WI38 (cell line): ENCODE measurements around the gene STK33.

ENCODE experiments used
- H3K4me3 ChIP-seq: 2 replicates; pipeline ENCODE4 v1.5.1; 2011; ENCODE audit warnings: low read depth, mild to moderate bottlenecking, control low read depth, low read length
- TF ChIP-seq, protein P1 (sequence below): IDR thresholded peaks from 2 replicates; pipeline ENCODE4 v1.5.1; 2012; ENCODE audit warnings: low read depth, mild to moderate bottlenecking, control low read depth, low read length

Gene STK33

DNA sequence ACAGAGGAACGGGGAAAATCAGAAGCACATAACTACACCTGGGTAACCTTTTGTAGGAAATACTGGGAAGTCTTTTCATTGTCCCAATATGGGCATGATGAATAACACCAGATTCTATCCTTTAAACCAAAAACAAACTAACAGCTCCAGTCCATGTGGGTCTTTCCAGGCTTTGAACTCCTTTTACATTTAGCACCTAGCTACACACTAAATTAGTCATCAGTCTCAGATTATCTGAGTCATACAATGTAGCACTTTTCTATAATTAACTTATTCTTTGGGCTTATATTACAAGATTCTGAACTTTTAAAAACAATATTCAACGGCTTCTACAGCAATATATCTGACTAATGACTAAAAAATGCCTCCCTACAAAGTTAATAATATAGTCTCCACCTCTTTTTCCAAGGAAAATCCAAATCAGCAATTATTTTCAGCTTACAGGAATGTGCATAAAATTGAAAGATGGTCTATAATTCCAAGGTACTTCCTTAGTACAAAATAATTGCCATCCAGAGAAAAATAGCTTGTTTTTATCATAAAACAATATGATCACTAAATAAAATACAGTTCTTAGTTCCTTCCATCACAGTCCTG lies 26.3 kb downstream of the STK33 start:
- no peak overlapping the region for H3K4me3 ChIP-seq
- TF ChIP-seq, protein P1, sequence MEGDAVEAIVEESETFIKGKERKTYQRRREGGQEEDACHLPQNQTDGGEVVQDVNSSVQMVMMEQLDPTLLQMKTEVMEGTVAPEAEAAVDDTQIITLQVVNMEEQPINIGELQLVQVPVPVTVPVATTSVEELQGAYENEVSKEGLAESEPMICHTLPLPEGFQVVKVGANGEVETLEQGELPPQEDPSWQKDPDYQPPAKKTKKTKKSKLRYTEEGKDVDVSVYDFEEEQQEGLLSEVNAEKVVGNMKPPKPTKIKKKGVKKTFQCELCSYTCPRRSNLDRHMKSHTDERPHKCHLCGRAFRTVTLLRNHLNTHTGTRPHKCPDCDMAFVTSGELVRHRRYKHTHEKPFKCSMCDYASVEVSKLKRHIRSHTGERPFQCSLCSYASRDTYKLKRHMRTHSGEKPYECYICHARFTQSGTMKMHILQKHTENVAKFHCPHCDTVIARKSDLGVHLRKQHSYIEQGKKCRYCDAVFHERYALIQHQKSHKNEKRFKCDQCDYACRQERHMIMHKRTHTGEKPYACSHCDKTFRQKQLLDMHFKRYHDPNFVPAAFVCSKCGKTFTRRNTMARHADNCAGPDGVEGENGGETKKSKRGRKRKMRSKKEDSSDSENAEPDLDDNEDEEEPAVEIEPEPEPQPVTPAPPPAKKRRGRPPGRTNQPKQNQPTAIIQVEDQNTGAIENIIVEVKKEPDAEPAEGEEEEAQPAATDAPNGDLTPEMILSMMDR, result no peak

DNA sequence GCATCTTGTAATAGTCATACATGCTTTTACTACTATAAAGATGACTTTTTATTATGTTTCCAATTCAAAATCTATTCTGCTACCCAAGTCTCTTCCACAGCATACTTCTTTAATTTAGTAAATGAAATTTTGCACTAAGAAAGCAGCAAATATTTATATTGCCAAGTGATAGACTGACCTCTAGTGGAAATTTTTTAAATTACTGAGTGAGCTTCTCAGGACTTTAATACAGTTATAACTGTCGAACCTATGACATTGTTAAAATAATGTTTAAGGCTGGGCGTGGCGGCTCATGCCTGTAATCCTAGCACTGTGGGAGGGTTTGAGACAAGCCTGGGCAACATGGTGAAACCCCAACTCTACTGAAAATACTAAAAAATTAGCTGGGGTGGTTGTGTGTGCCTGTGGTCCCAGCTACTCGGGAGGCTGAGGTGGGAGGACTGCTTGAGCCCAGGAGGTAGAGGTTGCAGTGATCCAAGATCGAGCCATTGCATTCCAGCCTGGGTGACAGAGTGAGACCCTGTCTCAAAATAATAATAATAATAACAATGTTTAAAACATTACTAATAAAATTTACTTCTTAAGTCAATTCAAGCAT lies 27.3 kb downstream of the STK33 start:
- no peak overlapping the region for H3K4me3 ChIP-seq
- TF ChIP-seq, protein P1, result peak; percentile 34; the same call in 1 of the 2 replicates

DNA sequence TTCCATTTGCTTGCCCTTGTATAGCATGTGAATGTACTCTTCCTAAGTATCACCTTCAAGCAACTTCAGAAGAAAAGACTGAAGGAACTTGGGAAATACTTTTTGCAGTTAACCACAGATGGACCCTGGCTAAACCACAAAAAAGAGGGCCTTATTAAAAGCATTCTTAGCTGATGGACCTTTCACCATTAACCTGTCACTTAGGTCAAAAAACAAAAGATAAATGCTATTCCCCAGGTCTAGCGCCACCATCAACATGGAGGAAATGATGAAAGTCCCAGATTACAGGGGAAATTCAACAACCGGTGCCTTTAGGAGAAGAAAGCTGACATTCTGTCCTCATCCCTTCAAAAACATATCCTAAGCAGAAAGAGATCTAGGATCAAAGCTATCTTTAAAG lies 29.5 kb downstream of the STK33 start:
- TF ChIP-seq, protein P1, result no peak
- no peak overlapping the region for H3K4me3 ChIP-seq

DNA sequence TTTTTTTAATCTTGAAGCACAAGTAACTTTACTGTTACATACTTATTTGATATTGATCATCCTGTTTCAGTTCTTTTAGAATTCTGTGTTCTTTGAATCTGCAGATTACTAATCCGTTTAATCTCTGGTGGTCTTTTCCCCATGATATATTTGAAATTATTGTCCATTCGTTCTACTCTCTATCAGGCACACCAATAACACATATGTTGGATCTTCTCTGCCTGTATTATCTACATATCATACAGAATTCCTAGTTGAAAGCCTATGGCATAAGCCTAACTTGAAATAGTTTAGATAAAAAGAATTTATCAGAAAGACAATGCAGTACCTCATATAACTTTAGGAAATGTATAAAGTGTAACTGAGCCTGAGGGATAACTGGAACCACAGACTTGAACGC lies 32.6 kb downstream of the STK33 start:
- TF ChIP-seq, protein P1, result no peak
- no peak overlapping the region for H3K4me3 ChIP-seq

DNA sequence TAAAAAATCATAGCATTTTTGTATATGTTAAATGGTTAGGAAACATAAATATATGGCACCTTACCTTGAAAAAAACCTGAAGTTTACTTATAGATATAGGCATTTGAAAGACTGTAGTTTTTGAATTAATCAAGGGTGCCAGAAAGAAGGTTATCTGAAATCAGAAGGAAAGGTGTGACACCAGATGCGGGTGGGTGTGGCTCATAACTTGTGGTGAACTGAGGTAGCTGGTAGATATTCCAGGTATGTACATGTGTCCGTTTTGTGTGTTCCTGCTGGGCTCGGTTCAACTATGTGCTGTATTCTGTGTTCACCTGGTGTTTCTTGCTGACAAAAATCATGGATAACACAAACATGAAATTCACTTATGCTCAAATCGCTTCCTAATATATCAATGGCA lies 35.6 kb downstream of the STK33 start:
- no peak overlapping the region for H3K4me3 ChIP-seq
- TF ChIP-seq, protein P1, result no peak

DNA sequence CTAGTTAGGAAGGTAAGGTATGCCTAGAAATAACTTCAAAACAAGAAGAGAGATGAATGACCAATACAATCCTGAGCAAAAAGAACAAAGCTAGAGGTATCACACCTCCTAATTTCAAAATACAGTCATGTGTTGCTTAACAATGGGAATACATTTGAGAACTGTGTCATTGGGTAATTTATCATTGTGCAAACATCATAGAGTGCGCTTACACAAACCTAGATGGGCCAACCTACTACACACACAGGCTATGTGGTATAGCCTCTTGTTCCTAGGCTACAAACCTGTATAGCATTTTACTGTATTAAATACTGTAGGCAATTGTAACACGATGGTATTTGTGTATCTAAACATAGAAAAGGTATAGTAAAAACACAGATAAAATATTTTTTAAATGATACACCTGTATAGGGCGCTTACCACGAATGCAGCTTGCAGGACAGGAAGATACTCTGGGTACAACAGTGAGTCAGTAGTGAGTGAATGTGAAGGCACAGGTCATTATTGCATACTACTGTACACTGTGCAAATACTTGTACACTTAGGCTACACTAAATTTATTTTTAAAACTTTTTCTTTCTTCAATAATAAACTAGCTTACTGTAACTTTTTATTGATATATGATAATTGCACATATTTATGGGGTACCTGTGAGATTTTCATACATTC lies 48.2 kb downstream of the STK33 start:
- no peak overlapping the region for H3K4me3 ChIP-seq
- TF ChIP-seq, protein P1, result no peak

DNA sequence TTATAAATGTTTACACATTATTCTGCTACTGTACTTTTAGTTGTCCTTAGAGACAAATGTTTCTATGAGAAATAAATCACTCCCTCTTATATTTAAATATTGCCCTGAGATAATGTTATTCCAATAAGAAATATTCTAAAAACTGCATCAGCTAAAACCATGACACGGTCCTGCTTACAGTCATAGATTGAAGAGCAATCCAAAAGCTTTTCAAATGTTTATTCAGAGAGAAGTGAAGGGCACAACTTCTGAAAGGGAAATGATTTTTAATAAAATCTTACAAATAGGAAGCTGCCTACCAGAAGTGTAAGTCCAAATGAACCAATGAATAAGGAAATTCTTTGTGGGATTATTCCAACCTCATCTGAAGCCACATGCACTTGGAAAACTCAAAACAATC lies 49.2 kb downstream of the STK33 start:
- no peak overlapping the region for H3K4me3 ChIP-seq
- TF ChIP-seq, protein P1, result no peak
